HUES64 (cell line): Measurements from ENCODE around the gene C1D.
"Not testable (repeated sequence)": the region's sequence is repeated elsewhere in the genome, so short reads cannot be mapped to it uniquely, and the experiment has no call there.

ENCODE experiments used
- H3K27ac ChIP-seq: 2 replicates; pipeline ENCODE4 v1.7.0; 2013; ENCODE audit warnings: low read depth, low read length, inconsistent platforms
- H3K27me3 ChIP-seq: 2 replicates; pipeline ENCODE4 v1.6.1; 2013; ENCODE audit warnings: mild to moderate bottlenecking, low read length; ENCODE audit not compliant: insufficient read depth
- H3K36me3 ChIP-seq: 2 replicates; pipeline ENCODE4 v1.6.1; 2013; ENCODE audit warnings: mild to moderate bottlenecking, low read length; ENCODE audit not compliant: insufficient read depth
- H3K4me1 ChIP-seq: 2 replicates; pipeline ENCODE4 v1.6.1; 2013; ENCODE audit warnings: mild to moderate bottlenecking, low read length, moderate library complexity; ENCODE audit not compliant: insufficient read depth
- H3K4me3 ChIP-seq: 2 replicates; pipeline ENCODE4 v1.5.1; 2013; ENCODE audit warnings: mild to moderate bottlenecking, low read length, moderate library complexity
- H3K9ac ChIP-seq: 2 replicates; pipeline ENCODE4 v1.6.1; 2013; ENCODE audit warnings: mild to moderate bottlenecking, low read depth, low read length
- H3K9me3 ChIP-seq: 2 replicates; pipeline ENCODE4 v1.6.1; 2013; ENCODE audit warnings: low read depth, low read length; ENCODE audit not compliant: insufficient read depth
- WGBS: fragments of 150-250, 120-280 bp; methylation state at CpG from one replicate; pipeline ENCODE4 v1.1.7; 2013; ENCODE audit warnings: missing lambda C conversion rate; 5-methylcytosine and 5-hydroxymethylcytosine counted together

The C1D gene

DNA sequence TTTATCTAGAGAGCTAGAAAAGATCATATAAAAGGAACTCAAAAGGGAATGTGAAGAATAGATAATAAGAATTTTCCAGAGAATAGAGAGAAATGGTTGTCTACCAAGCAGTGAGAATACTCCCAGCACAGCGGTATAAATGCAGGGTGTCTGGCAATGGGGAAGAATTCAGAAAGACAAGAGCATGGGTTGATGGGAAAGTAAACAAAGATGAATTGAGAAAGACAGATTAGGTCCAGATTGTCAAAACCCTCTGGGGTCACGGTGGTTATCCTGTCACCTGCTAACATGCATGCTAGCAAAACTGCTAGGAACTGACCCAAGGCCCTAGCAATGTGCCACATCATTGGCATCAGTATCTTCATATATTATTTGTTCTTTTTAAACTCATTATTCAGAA is 30.8 kb upstream of the C1D start:
- Histone ChIP-seq H3K27me3 (no peaks in the 10 kb centered on the region), H3K36me3 (no peaks in the 10 kb centered on the region), H3K27ac (no peak overlapping the region), H3K4me1 (no peaks in the 10 kb centered on the region), H3K9ac (no peak overlapping the region), H3K4me3 (no peak overlapping the region), H3K9me3 (no peaks in the 10 kb centered on the region)
- WGBS, result 90% methylated on average over 2 of the region's 2 CpGs

DNA sequence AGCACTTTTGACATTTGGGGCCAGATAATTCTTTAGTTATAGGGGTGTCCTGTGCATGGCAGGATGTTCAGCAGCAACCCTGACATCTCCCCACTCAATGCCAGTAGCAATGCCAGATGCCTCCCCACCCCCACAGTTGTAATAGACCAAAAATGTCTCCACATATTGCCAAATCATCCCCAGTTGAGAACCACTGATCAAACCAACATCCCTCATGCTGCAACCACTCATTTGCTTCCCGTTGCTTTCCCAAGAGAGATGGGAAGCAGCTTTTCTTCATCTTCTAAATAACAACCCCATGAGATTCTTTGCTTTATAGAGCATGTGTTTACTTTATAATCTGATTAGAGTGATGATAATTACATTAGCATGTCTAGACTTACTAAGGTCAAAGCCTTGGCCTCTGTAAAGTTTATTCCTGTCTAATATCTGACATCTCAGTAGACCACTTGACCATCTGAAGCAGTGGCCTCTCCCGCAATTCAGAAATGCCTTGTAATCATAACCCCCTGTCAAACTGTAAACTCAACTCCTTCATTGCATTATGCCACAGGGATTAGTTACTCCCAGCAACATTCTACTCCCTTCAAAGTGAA is 28.7 kb upstream of the C1D start:
- Histone ChIP-seq H3K4me3 (no peak overlapping the region), H3K4me1 (peaks cover 6% of the 10 kb centered on the region; the same call in 1 of the 2 replicates), H3K36me3 (no peaks in the 10 kb centered on the region), H3K9me3 (no peaks in the 10 kb centered on the region), H3K9ac (no peak overlapping the region), H3K27me3 (no peaks in the 10 kb centered on the region), H3K27ac (no peak overlapping the region)
- 87% methylated on average over 2 of the region's 2 CpGs for WGBS

DNA sequence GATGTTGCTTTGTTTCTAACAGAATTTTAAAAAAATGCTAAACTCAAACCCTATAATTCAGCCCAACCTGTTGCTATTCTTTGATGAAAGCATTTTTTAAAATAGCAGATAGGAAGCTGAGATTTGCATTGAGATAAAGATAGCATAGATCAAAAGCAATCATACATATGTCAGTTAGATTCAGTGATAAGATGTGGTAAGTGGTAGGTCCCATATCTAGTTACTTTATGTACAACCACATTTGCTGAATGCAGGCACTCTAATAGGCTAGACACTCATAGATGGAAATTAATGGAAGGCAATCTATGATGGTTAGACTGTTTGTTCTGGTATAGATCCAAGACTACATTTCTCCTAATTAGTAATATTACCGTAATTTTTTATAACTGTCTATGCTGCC is 27.2 kb upstream of the C1D start:
- no CpG with 5 or more reads among the region's 1 CpG for WGBS

DNA sequence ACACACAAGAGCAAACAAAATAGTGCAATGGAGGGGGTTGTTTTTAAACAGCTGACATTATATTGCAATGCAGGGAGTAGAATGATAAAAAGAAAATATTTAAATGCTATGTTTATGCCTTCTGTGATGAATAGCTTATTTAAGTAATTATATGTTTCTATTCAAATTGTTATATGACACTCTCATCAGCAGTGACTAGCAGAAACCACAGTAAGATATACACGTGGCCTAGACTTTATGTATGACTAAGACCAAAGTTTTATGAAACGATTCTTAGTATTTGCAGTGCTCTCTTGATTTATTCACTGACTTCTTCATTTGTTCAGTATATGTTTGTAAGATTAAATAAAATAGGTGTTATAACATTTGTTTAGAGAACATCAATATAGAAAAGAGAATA is 26.1 kb upstream of the C1D start:
- no peak overlapping the region for H3K9ac ChIP-seq
- H3K36me3 ChIP-seq, result no peaks in the 10 kb centered on the region
- no peaks in the 10 kb centered on the region for H3K27me3 ChIP-seq
- no peak overlapping the region for H3K27ac ChIP-seq
- H3K4me3 ChIP-seq, result no peak overlapping the region
- 98% methylated on average over 2 of the region's 2 CpGs for WGBS
- peaks cover 6% of the 10 kb centered on the region; the same call in 1 of the 2 replicates for H3K4me1 ChIP-seq
- H3K9me3 ChIP-seq, result no peaks in the 10 kb centered on the region

More for the DNA sequence above, 27.2 kb upstream of the C1D start:
- H3K36me3 ChIP-seq, result no peaks in the 10 kb centered on the region
- no peak overlapping the region for H3K27ac ChIP-seq
- peaks cover 6% of the 10 kb centered on the region; the same call in 1 of the 2 replicates for H3K4me1 ChIP-seq
- no peak overlapping the region for H3K4me3 ChIP-seq
- no peaks in the 10 kb centered on the region for H3K9me3 ChIP-seq
- no peak overlapping the region for H3K9ac ChIP-seq
- no peaks in the 10 kb centered on the region for H3K27me3 ChIP-seq

DNA sequence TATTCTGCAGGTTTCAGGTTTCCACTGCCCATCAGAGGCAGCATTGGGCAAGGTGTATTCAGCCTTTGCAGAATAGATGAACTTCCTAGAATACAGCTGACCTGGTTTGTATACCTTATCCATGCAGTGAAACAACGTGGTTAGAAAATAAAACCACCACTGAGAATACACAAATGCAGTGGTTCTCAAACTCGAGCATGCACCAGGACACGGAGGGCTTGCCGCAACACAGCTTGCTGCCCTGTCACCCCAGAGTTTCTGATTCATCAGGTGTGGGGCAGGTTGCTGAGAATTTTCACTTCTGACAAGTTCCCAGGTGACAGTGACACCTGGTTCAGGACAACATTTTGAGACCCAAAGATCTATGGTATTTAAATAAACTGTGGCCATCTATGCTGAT is 23.4 kb upstream of the C1D start:
- H3K4me3 ChIP-seq, result no peak overlapping the region
- WGBS, result 86% methylated on average over 4 of the region's 4 CpGs
- no peaks in the 10 kb centered on the region for H3K27me3 ChIP-seq
- H3K4me1 ChIP-seq, result peaks cover 6% of the 10 kb centered on the region; the same call in 1 of the 2 replicates
- no peaks in the 10 kb centered on the region for H3K36me3 ChIP-seq
- no peak overlapping the region for H3K9ac ChIP-seq
- H3K27ac ChIP-seq, result no peak overlapping the region
- no peaks in the 10 kb centered on the region for H3K9me3 ChIP-seq

DNA sequence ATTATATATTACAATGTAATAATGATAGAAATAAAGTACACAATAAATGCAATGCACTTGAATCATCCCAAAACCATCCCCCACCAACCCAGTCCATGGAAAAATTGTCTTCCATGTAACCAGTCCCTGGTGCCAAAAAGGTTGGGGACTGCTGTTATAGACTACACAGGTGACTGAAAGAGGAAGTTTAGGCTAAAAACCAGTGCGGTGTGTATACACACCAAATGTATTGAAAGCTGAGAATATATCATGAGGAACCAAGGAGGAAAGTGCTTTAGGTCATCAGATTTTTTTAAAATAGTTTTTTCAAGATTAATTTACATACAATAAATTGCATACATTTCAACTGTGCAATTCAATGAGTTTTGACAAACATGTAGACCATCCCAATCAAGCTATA is 20.5 kb upstream of the C1D start:
- H3K27ac ChIP-seq, result no peak overlapping the region
- H3K27me3 ChIP-seq, result no peaks in the 10 kb centered on the region
- peaks cover 6% of the 10 kb centered on the region; the same call in 1 of the 2 replicates for H3K4me1 ChIP-seq
- no peak overlapping the region for H3K4me3 ChIP-seq
- H3K9me3 ChIP-seq, result no peaks in the 10 kb centered on the region
- H3K9ac ChIP-seq, result no peak overlapping the region
- H3K36me3 ChIP-seq, result no peaks in the 10 kb centered on the region
- WGBS, result 92% methylated on average over 1 of the region's 1 CpG

DNA sequence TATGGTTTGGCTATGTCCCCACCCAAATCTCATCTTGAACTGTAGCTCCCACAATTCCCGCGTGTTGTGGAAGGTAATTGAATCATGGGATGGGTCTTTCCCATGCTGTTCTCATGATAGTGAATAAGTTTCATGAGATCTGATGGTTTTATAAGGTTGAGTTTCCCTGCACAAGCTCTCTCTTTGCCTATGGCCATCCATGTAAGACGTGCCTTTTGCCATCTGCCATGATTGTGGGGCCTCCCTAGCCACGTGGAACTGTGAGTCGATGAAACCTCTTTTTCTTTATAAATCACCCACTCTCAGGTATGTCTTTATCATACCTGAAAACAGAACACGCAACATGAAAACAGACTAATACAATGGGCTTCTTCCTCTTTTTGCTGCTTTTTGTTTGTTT is 11.2 kb upstream of the C1D start:
- H3K36me3 ChIP-seq, result no peaks in the 10 kb centered on the region
- H3K4me3 ChIP-seq, result no peak overlapping the region
- H3K4me1 ChIP-seq, result no peaks in the 10 kb centered on the region
- H3K27ac ChIP-seq, result no peak overlapping the region
- 85% methylated on average over 6 of the region's 6 CpGs for WGBS
- H3K9me3 ChIP-seq, result no peaks in the 10 kb centered on the region
- H3K27me3 ChIP-seq, result peaks cover 13% of the 10 kb centered on the region; the same call in 1 of the 2 replicates
- H3K9ac ChIP-seq, result no peak overlapping the region

DNA sequence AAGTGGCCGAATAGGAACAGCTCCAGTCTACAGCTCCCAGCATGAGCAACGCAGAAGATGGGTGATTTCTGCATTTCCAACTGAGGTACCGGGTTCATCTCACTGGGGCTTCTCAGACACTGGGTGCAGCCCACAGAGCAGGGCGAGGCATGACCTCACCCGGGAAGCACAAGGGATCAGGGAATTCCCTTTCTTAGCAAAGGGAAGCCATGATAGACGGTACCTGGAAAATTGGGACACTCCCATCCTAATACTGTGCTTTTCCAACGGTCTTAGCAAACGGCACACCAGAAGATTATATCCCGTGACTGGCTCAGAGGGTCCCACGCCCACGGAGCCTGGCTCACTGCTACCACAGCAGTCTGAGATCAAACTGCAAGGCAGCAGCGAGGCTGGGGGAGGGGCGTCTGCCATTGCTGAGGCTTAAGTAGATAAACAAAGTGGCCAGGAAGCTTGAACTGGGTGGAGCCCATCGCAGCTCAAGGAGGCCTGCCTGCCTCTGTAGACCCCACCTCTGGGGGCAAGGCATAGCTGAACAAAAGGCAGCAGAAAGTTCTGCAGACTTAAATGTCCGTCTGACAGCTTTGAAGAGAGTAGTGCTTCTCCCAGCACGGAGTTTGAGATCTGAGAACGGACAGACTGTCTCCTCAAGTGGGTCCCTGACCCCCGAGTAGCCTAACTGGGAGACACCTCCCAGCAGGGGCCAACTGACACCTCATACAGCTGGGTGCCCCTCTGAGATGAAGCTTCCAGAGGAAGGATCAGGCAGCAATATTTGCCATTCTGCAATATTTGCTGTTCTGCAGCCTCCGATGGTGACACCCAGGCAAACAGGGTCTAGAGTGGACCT is 1.2 kb upstream of the C1D start:
- Histone ChIP-seq H3K27ac (peak overlapping the region; percentile 58; the same call in 1 of the 2 replicates), H3K4me1 (peaks cover 14% of the 10 kb centered on the region), H3K4me3 (peak overlapping the region; percentile 95), H3K9ac (0 out of 2 replicates have a peak overlapping the region, but pooled peaks have one; percentile 50)
- 78% methylated on average over 19 of the region's 19 CpGs for WGBS
- not testable (repeated sequence) for H3K36me3 ChIP-seq, H3K27me3 ChIP-seq, H3K9me3 ChIP-seq

DNA sequence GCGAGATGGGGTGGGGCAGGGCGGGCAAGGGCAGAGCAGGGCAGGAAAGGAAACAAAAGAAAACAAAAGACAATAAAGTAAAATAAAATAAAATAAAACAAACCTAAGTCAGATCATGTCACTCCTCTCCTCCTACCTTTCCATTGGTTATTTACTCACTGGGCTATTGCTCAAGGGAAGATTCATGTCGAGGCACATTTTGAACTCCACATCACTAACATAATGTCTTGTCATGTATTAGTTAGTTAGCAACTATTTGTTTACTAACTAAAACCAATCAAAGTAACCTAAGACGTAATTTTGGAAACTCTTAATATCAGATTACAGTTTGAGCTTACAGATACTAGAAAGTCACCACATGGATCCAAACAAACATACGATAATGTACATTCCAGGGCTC is 2.2 kb downstream of the C1D start:
- H3K9me3 ChIP-seq, result no peaks in the 10 kb centered on the region
- no peaks in the 10 kb centered on the region for H3K36me3 ChIP-seq
- no peak overlapping the region for H3K4me3 ChIP-seq
- H3K27ac ChIP-seq, result no peak overlapping the region
- 88% methylated on average over 4 of the region's 5 CpGs for WGBS
- peaks cover 14% of the 10 kb centered on the region for H3K4me1 ChIP-seq
- no peak overlapping the region for H3K9ac ChIP-seq
- no peaks in the 10 kb centered on the region for H3K27me3 ChIP-seq

DNA sequence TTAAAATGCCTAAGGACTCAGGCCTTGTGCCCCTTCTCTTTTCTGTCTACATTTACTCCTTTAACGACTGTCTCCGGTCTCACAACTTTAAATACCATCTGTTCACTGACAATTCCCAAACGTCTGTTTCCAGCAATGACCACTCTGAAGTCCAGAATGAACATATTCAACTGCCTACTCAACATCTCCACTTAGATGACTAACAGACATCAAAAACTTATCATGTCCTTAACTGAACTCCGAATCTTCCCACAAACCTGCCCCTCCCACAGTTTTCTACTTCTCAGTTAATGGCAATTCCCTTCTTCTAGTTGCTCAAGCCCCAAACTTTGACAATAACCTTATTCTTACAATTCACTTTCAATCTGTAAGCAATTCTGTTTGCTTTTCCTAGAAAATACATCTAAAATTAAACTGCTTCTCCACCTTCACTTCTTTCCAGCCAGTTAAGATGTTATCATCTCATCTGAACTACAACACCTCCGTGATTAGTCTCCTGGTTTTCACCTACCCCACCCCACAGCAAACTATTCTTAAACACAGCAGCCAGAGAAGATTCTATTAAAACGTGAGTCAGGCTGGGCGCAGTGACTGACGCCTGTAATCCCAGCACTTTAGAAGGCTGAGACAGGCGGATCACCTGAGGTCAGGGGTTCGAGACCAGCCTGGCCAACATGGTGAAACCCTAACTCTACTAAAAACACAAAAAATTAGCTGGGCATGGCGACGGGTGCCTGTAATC is 2.8 kb downstream of the C1D start:
- no peak overlapping the region for H3K9ac ChIP-seq
- H3K9me3 ChIP-seq, result no peaks in the 10 kb centered on the region

More for the DNA sequence above, 2.8 kb downstream of the C1D start:
- Histone ChIP-seq H3K27me3 (no peaks in the 10 kb centered on the region), H3K27ac (no peak overlapping the region), H3K4me1 (peaks cover 14% of the 10 kb centered on the region), H3K4me3 (no peak overlapping the region), H3K36me3 (no peaks in the 10 kb centered on the region)
- 90% methylated on average over 12 of the region's 12 CpGs for WGBS
